HG03064 (cell line): ENCODE measurements around the gene ZNF683.
"Not testable (repeated sequence)": the region's sequence is repeated elsewhere in the genome, so short reads cannot be mapped to it uniquely, and the experiment has no call there.

Experiments used
- ATAC-seq: cut with Tn5 transposase; IDR thresholded peaks from one replicate; pipeline ENCODE4 v1.9.1; 2021; ENCODE audit warnings: low read depth; ENCODE audit not compliant: unreplicated experiment

Gene ZNF683

GRCh38 chr1:26340047-26340481 is 32.5 kb downstream of the ZNF683 start:
- ATAC-seq = no peak

GRCh38 chr1:26338670-26339069 is 33.9 kb downstream of the ZNF683 start:
- ATAC-seq = no peak

- no peak for ATAC-seq
Observed at GRCh38 chr1:26337625-26338024, 34.9 kb downstream of the ZNF683 start.

- no peak for ATAC-seq
Observed at GRCh38 chr1:26337206-26337535, 35.4 kb downstream of the ZNF683 start.

- no peak for ATAC-seq
Observed at GRCh38 chr1:26336477-26337205, 35.9 kb downstream of the ZNF683 start.

- no peak for ATAC-seq
Observed at GRCh38 chr1:26335774-26336476, 36.6 kb downstream of the ZNF683 start.

GRCh38 chr1:26333312-26333711 is 39.2 kb downstream of the ZNF683 start:
- not testable (repeated sequence) for ATAC-seq

- ATAC-seq = no peak
Observed at GRCh38 chr1:26330276-26330675, 42.3 kb downstream of the ZNF683 start.

GRCh38 chr1:26329380-26329779 is 43.2 kb downstream of the ZNF683 start:
- not testable (repeated sequence) for ATAC-seq

- ATAC-seq = no peak
Observed at GRCh38 chr1:26328597-26328996, 44.0 kb downstream of the ZNF683 start.

GRCh38 chr1:26327956-26328362 is 44.6 kb downstream of the ZNF683 start:
- ATAC-seq = no peak

- no peak for ATAC-seq
Observed at GRCh38 chr1:26324550-26324949, 48.0 kb downstream of the ZNF683 start.

- ATAC-seq = no peak
Observed at GRCh38 chr1:26323382-26323781, 49.2 kb downstream of the ZNF683 start.

- no peak for ATAC-seq
Observed at GRCh38 chr1:26322042-26322331, 50.6 kb downstream of the ZNF683 start.

GRCh38 chr1:26321315-26322041 is 51.1 kb downstream of the ZNF683 start:
- ATAC-seq = no peak

- no peak for ATAC-seq
Observed at GRCh38 chr1:26320896-26321295, 51.7 kb downstream of the ZNF683 start.

- no peak for ATAC-seq
Observed at GRCh38 chr1:26318338-26319064, 54.0 kb downstream of the ZNF683 start.

GRCh38 chr1:26317612-26318337 is 54.8 kb downstream of the ZNF683 start, which contains the start of gene CD52:
Gene CD52 (plus strand): TSS chr1:26317958. CDS start chr1:26318018, 60 bp downstream.
- peak; percentile 41 for ATAC-seq

GRCh38 chr1:26317146-26317545 is 55.4 kb downstream of the ZNF683 start:
- ATAC-seq = no peak
